GM18870 (cell line): ENCODE measurements around the gene USP32.

Experiments
- ATAC-seq: cut with Tn5 transposase; IDR thresholded peaks from one replicate; pipeline ENCODE4 v1.9.1; 2021; ENCODE audit warnings: moderate library complexity; ENCODE audit not compliant: unreplicated experiment

USP32 gene

GRCh38 chr17:60159479-60159866 lies 232.5 kb downstream of the USP32 start:
- ATAC-seq: no peak

GRCh38 chr17:60158751-60159478 lies 233.0 kb downstream of the USP32 start:
- no peak for ATAC-seq

- ATAC-seq: no peak
Measured at GRCh38 chr17:60157487-60158040, 234.4 kb downstream of the USP32 start.

DNA sequence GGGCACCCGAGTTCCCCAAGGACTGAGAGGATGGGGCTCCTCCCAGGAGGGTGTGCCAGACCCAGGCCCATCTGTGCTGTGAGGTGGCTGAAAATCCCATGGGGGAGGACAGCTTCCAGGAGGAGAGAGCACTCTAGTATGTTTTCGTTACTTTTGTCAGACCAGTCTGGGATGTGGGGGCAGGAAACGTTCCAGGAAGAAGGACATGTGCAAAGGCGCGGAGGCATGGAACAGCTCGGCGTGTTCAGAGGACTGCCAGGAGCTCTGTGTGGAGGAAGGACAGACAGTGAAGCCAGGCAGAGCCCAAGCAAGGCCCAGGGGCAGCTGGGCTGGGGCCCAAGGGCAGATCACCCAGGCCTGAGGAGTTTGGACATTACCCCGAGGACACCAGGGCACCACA lies 235.2 kb downstream of the USP32 start:
- ATAC-seq: no peak

GRCh38 chr17:60155815-60156214 lies 236.1 kb downstream of the USP32 start:
- no peak for ATAC-seq

DNA sequence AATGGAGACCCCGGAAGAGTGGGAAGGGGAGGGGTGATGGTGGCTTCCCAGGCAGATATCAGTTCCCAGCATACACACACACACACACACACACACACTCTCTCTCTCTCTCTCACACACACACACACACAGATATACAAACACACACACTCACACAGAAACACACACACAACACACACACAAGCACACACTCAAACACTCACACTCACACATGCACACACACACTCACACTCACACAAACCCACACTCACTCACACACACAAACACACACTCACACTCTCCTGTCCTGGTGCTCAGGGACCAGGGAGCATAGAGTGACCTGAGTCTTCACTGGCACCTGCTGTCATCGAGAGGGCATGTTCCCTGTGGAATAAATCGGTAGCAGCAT lies 236.5 kb downstream of the USP32 start:
- ATAC-seq: no peak

GRCh38 chr17:60154616-60155426 lies 237.1 kb downstream of the USP32 start:
- ATAC-seq: no peak

- ATAC-seq: no peak
Measured at GRCh38 chr17:60153606-60154390, 238.1 kb downstream of the USP32 start.

- no peak for ATAC-seq
Measured at GRCh38 chr17:60151355-60151754, 240.6 kb downstream of the USP32 start.

DNA sequence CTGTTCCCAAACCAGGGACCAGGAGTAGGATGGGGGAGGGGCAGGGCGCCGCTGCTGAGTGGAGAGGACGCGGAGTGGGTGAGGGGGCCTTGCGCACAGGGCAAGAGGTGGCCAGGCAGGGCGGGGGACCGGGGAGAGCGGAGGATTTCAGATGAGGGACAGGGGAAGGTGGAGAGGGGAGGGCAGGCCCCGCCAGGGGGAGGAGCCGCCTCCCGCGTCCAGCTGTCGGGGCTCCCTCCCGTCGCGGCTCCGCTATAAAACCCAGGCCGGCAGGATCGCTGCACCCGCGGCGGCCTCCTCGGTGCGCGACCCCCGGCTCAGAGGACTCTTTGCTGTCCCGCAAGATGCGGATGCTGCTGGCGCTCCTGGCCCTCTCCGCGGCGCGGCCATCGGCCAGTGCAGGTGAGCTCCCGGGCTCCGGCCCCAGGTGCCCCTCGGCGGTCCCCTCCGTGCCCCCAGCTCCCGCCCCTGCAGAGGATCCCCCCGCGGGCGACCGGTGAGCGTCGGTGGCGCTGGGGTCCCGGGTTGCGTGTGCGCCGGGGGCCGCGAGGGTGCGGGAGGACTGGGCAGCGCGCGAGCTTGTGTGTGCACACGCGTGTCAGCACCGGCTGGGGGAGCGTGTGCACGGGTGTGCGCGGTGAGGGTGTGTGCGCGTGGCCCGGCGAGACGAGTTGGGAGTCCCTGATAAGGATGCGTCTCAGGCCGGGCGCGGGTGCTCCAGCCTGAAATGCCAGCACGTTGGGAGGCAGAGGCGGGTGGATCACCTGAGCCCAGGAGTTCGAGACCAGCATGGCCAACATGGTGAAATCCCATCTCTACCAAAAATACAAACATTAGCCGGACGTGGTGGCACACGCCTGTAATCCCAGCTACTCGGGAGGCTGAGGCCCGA lies 242.0 kb downstream of the USP32 start, which contains the start of gene CA4:
Gene CA4, plus strand, starts transcription at position 283 of the 892 bp plus-strand sequence. Its CDS starts 62 bp downstream, at position 345.
- no peak for ATAC-seq

DNA sequence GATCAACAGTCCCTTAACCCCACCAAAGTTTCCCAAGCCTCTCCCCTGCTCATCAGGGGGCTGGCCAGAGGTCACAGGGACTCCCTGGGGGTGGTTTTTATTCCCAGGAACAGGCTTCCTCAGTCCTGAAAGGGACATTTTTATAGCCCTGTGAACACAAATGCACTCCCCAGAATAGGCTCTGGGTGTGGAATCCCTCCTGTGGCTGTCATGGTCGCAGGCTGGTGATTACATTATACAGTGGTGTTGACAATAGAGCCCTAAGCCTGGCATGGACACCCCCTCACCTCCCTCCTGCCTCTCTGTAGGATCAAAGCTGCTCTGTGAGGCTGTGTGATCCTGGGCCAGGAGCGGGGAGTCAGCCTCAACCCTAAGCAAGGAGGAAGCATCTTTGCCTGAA lies 243.6 kb downstream of the USP32 start:
- ATAC-seq: no peak

GRCh38 chr17:60147553-60148223 lies 244.2 kb downstream of the USP32 start:
- no peak for ATAC-seq

- no peak for ATAC-seq
Measured at GRCh38 chr17:60146206-60146605, 245.7 kb downstream of the USP32 start.

GRCh38 chr17:60145006-60145935 lies 246.7 kb downstream of the USP32 start:
- no peak for ATAC-seq

DNA sequence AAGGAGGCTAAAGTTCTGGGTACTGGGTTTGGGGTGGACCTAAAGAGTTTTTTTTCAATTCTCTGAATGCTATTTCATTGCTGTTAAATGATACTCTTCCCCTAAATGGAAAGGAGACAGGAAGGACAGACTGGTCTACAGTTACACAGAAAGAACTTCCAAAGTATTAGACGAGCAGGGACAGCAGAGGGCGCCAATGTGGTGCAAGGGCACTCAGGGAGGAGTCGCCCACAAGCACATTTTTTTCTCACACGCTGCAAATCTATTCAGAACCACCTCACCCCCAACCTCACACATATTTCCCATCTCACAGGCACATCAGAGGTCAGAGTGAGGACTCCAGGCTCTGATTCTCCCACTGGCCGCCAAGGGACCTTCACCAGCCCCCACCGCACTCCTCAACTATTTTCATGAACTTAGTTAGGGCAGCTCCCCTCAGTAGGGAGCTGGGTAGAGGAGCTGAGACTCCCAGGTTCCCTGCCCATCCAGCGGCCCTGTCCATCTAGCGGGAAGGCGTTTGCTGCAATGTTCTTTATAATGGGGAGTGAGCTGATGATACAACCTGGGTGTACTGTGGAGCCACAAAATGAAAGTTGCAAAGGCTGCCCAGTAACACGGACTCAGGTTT lies 248.9 kb downstream of the USP32 start:
- ATAC-seq: no peak

- no peak for ATAC-seq
Measured at GRCh38 chr17:60141111-60142018, 250.6 kb downstream of the USP32 start.
